ENCODE data around the gene EMP1. TPM values are rescaled to one million over a fixed set of nuclear protein-coding genes. Genes with fewer than 3 reads are reported as not detected.

EMP1 gene
- total and polyA plus RNA-seq, 2 of the 13 experiments (the other 11 are each of a cell fraction or from before 2014, with no cell fraction given), result 0.13 to 0.61 TPM

DNA sequence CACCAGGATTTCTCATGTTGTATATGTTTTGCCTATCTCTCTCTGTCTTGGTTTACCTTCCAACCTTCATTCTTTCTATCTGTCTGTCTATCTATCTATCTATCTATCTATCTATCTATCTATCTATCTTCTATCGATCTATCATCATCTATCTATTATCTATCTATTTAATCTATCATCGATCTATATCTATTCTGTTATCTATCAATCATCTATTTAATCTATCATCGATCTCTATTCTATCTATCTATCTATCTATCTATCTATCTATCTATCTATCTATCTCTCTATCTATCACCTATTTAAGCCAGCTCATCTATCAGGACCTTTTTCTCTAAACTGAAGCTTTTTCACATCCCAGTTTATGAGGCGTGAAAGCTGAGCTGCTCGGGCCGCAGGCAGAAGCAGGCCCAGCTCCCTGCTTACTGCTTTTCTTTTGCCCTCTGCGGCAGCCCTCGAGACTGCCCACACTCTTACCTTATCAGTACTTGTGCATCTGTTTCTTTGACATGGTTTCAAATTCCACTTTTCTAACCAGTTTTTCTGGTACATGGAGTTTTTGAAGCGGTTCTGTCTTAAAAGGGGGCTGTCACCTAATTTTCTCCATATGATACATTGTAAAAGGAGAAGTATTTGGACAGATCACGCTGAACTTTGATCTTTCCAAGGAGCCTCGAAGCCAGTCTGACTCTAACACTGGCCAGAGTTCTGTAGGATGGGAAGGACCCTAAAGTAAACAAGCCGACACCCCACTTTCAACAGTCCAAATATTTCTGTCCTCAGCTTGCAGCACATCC is 48.6 kb upstream of the EMP1 start (continued):
- TF ChIP-seq ZNF761 (CRISPR knock-in tag; conservative IDR thresholded peaks at IDR 0.05) (no peak), MXD3 (CRISPR knock-in tag; IDR thresholded peaks at IDR 0.05) (no peak), ZBTB40 (IDR thresholded peaks at IDR 0.05) (no peak), ZBTB40 (CRISPR knock-in tag; IDR thresholded peaks at IDR 0.05) (no peak)
- TF ChIP-seq, protein P1, sequence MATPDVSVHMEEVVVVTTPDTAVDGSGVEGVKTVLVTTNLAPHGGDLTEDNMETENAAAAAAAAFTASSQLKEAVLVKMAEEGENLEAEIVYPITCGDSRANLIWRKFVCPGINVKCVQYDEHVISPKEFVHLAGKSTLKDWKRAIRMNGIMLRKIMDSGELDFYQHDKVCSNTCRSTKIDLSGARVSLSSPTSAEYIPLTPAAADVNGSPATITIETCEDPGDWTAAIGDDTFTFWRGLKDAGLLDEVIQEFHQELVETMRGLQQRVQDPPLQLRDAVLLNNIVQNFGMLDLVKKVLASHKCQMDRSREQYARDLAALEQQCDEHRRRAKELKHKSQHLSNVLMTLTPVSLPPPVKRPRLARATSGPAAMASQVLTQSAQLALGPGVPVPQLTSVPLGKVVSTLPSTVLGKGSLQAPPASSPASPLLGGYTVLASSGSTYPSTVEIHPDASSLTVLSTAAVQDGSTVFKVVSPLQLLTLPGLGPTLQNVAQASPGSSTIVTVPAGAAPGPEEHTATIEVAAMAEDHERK (CRISPR knock-in tag; IDR thresholded peaks at IDR 0.05; ENCODE audit: low read depth), result no peak

Data from HepG2 (cell line).